H1 (cell line): ENCODE results near the gene NAALADL1. TPM values are rescaled to one million over a fixed set of nuclear protein-coding genes. Genes with fewer than 3 reads are reported as not detected.

ENCODE experiments used
- ATF2 ChIP-seq: IDR thresholded peaks from 2 replicates; pipeline ENCODE4 v1.6.1; 2012; ENCODE audit warnings: low read length, inconsistent platforms
- CBX5 ChIP-seq: fragments of 300-800, 300-1000 bp; sonication (generic); IDR thresholded peaks from 2 replicates; pipeline ENCODE4 v1.7.1; 2016; ENCODE audit warnings: antibody characterized with exemption, low read length, low read depth
- FOSL1 ChIP-seq: IDR thresholded peaks from 2 replicates; pipeline ENCODE4 v1.6.1; 2011; ENCODE audit warnings: mild to moderate bottlenecking, low read depth, low read length, moderate library complexity; ENCODE audit not compliant: insufficient read depth
- GTF2F1 ChIP-seq: IDR thresholded peaks from 2 replicates; pipeline ENCODE4 v1.6.1; 2012; ENCODE audit warnings: low read depth, low read length, improper control_type of control experiment, borderline replicate concordance
- MAFK ChIP-seq: IDR thresholded peaks from 2 replicates; pipeline ENCODE4 v1.6.1; 2012; ENCODE audit warnings: low read depth, mild to moderate bottlenecking, improper control_type of control experiment, low read length
- polyA plus RNA-seq, 7 experiments: library from polyadenylated mRNA; depleted of rRNA in 3 of 7; stranded (reverse) in 5 of 7; unstranded in 2 of 7; fragments of >200 nt in 5 of 7; fragments of 200-250 nt in 2 of 7; gene quantifications; 1 replicate in 5 of 7; 2 replicates in 1 of 7; 4 replicates in 1 of 7; pipeline versions ENCODE4 v1.2.1 to v1.2.3, GENCODE V29; 2011 to 2013; ENCODE audit warnings: missing spikeins in 2 of 7, mixed read lengths in 2 of 7
- total RNA-seq: library from RNA; stranded (reverse); fragmentation: NEBNext Ultra II Directional; extraction: Animal tissue kit (Norgen Biotek cat#: 25700); gene quantifications from 2 replicates; pipeline ENCODE4 v1.2.1, GENCODE V29; 2021

The NAALADL1 gene
- total and polyA plus RNA-seq, 2 of the 8 experiments (the other 6 are each of a cell fraction or from before 2014, with no cell fraction given): 7.5 to 9.9 TPM

- TF ChIP-seq ATF2 (no peak), GTF2F1 (no peak), MAFK (no peak), FOSL1 (no peak), CBX5 (no peak)
Measured at GRCh38 chr11:65107751-65108468, 49.6 kb upstream of the NAALADL1 start (continued).
